HG02973 (cell line): Measurements from ENCODE around the gene PSTK.

ENCODE experiments used
- ATAC-seq: cut with Tn5 transposase; IDR thresholded peaks from one replicate; pipeline ENCODE4 v1.9.1; 2021; ENCODE audit warnings: moderate library complexity; ENCODE audit not compliant: unreplicated experiment

Gene PSTK

DNA sequence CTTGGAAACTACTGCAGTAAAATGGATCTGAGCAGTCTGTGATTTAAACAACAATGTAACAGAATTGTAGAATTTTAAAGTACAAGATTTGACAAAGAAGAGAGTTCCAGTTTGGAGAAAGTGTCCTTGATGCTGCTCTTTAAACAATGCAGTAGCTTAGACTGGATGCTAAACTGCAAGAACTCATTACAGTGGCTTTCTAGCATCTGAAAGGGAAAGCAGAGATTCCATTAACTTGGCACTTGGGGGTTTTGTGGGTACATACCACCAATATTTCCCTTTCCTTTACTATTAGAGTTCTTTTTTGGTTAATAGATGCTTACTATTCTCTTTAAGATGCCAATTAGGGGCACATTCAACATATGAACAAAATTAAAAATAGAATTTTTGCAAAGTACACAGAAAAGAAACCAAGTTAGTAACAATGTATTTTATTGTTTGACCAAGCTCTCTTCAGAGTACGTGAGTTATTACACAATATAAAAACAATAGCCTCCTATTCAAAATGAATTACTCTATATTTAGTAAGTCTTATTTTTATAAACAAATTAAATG, 11.9 kb downstream of the PSTK start:
- ATAC-seq, result no peak

DNA sequence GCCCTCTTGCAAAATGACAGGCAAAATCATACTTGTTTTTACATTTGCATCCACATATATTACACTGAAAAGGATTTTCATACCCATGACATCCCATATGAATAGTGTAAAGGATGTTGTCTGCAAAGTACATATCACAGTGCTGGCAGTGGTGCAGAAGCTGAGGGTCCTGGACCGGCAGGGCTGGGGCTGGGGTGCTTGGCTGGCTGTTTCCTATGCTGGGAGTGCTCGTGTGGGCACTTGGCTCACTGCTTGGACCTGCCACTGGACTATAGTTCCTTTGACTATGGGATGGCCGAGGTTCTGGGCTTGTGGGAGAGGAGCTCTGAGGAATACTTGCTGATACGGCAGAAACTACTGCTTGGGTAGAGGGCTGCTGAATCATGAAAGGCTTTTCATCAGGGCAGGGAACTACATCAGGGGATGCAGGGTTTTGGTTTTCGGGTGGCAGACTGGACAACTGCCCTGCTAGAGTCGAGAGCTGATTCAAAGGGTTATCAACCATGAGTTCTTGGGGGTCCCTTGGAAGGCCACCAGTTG, 13.7 kb downstream of the PSTK start:
- no peak for ATAC-seq

DNA sequence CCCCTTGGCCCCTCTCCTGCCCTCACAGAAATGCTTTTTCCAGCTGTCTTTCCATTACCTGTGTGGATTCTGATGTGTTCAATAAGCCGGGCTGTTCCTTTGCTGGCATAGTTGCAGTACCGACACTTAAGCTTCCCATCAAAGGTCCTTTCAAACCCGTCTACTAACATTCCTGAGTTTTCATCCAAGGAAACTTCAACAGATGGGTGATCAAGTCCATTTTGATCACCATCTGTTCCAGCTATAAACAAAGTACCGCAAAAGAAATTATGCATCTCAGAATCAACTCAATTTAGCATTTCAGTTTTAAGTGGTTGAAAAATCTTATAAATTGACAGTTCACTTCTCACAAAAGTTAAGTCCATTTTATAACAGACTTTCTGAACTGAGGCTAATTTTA, 15.7 kb downstream of the PSTK start:
- no peak for ATAC-seq

DNA sequence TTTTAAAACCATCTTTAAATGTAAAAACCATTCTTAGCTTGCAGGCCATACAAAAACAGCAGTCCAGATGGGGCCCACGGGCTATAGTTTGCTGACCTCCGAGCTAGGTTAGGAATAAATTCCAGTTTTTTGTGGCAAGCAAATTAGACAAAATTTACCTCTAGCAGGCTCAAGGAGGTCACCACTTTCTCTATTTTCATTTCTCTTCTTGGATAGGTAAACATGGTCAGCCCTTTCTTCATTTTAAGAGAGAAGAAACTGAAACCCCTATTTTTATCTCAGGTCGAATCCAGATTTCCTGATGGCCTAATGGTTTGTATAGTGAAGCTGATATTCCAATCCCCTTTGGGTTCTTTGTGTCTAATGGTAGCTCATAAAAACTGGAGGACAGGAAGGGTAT, 17.7 kb downstream of the PSTK start:
- ATAC-seq, result no peak

DNA sequence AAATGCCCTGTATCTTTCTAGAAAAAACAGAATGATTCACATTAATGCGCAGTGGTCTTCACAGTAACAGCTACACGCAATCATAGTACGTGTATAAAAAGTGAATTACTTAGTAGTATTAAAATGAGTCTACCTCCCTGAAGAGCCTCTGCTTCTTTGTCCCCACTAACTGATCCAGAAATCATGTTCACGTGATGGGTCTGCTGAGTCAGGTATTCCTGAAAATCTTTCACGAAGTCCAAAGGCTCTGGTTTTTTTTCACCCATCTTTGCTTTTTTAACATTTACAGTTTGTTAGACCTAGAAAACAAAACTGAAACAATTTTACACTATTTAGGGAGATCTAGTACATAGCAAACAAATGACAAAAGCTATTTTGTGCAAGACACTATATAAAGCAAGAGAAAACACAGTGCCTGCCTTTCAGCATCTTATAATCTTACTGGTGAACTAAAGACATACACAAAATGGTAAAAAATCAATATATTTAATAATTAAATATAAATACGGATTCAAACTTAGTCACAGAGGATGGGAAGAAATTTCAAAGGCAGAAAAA, 18.2 kb downstream of the PSTK start:
- no peak for ATAC-seq

DNA sequence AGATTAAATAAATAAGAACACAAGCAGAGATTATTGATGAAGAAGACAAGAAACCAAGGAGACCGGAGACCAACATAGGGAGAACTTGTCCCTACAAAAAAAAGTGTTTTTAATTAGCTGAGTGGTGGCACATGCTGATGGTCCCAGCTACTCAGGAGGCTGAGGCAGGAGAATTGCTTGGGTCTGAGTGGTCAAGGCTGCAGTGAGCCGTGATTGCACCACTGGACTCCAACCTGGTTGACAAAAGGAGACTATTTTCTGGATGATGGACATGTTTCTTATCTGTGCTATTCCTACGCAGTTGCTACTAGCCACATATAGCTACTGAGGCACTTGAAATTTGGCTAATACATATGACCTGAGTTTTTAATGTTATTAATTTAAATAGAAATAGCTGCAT, 18.7 kb downstream of the PSTK start:
- ATAC-seq, result no peak

DNA sequence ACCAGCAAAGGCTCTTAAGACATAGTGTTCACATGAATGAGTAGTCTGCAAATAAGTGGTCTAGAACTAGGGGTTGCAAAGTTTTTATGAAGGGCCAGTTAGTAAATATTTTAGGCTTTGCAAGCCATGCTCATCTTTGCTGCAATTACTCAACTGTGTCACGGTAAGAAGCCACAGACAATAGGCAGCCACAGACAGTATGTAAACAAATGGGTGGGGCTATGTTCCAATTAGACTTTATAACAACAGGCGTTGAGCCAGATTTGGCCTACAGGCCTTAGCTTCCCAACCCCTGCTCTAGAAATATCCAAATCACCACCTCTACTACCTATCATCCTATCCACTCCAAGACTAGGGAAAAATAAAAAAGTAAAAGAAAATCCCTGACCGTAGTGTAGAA, 19.1 kb downstream of the PSTK start:
- ATAC-seq, result no peak

DNA sequence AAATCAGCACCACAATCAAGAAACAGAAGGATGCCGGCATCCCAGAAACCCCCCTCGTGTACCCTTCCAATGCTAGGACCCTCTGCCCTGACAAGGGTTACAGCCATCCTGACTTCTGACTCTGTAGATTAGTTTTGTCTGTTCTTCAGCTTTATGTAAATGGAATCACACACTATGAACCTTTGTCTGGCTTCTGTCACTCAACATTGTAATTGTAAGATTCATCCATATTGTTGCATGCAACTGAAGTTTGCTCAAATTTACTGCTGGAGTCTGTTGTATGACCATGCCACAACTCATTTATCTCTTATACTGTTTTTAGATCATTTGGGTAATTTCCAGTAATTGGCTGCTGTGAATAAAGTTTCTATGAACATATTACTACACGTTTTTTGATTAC, 20.0 kb downstream of the PSTK start:
- no peak for ATAC-seq

DNA sequence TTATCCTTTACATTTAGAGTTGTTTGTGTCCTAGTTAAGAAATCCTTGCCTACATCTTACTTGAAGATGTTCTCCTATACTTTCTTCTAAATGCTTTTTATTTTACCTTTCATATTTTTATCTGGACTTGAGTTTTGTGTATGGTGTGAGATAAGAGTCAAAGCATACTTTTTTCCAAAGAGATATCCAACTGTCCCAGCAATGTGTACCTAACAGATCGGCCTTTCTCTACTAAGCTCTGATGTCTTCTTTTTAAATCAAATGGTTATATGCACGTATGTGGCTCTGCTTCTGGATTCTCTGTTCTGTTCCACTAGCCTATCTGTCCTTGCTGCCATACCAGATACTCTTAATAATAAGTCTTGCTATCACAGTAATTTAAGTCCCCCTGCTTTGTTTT, 21.2 kb downstream of the PSTK start:
- no peak for ATAC-seq

DNA sequence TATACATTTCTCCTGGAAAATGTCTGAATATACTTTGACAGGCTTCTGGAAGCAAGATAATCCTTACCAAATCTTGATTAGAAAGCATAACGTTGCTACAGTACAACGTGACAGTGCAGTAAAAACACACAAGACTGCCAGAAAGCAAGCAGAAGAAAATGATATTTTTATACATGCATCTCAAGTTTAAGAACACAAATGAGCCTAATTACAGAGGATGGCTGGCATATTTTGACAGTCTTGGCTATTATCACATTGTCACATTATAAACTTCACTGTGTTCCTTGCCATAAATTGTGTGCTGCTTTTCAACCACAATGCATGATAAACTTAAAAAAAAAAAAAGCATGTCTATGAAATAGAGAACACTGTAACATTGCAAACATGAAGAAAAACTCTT, 24.1 kb downstream of the PSTK start:
- no peak for ATAC-seq

DNA sequence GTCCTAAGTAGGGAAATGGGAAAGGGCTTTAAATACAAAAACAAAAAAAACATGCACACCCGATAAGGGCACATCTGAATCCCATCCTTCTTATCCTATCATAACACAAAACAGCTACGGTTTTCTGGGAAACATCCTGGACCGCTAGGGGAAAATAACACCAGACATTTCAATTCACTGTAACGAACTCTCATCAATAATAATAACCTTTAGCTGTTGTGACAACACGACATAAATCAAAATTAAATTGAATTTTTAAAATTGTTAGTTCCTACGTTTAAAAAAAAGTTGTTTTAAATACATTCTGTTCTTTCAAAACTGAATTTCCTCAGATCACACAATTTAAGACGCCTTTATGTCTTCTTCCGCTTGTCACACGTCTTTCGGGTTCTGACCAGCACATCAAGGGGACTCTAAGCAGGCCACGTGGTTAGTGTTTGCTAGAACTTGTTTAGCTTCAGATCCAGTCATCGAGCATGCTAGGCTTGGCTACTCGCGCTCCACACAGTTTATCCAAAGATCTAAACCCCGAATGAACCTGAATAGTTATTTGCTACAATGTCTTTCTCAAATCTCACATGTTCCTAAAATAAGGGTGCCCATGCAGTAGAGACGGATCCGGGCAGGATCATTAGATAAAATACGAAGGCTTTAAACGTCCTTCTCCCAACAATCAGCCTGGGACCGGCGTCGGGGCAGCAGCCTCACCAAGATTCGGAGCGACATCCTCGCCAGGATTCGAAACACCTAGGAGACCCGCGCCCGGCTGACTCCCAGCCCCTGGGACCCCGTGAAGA, 27.6 kb downstream of the PSTK start:
- ATAC-seq, result peak; percentile 44

DNA sequence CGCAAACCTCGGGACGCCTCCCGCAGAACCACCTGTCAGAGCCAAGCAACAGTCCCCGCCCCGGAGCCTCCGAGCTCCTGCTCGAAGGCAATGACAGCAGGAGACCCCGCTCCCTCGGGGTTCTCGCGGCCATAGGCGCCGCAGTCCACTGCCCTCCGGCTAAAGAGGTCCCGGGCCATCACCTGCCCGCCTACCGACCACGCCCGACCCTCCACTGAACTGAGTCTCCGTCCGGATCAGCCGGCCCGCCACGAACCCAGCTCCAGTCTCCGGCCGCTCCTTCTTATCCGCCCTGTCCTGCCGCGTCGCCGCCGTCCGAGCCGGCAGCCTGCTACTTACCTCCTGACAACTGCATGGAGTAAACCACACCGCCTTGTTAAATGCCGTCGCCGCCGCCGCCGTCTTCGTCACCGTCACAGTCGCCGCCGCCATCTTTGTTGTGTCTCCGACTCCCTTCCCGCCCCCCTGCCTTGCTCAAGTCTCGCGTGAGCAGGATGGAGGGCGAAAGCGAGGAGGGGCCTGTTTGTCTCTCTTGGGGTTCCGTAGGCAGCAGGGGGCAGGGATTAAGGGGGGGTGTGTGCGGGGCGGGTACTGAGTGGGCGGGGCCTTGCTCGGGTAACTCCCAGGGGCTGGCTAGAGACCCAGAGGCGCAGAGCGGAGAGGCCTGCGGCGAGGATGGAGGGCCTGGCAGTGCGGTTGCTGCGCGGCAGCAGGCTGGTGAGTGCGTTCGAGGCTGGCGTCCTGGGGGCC, 28.3 kb downstream of the PSTK start, which contains the start of the genes ACADSB and IKZF5:
ACADSB (plus strand) TSS at position 652 of the 750 bp plus-strand sequence; CDS start at position 676, 24 bp downstream.
IKZF5 (minus strand) TSS at position 441 of the 750 bp plus-strand sequence. CDS start 10,170 bp downstream, outside the sequence.
- ATAC-seq, result peak; percentile 78

DNA sequence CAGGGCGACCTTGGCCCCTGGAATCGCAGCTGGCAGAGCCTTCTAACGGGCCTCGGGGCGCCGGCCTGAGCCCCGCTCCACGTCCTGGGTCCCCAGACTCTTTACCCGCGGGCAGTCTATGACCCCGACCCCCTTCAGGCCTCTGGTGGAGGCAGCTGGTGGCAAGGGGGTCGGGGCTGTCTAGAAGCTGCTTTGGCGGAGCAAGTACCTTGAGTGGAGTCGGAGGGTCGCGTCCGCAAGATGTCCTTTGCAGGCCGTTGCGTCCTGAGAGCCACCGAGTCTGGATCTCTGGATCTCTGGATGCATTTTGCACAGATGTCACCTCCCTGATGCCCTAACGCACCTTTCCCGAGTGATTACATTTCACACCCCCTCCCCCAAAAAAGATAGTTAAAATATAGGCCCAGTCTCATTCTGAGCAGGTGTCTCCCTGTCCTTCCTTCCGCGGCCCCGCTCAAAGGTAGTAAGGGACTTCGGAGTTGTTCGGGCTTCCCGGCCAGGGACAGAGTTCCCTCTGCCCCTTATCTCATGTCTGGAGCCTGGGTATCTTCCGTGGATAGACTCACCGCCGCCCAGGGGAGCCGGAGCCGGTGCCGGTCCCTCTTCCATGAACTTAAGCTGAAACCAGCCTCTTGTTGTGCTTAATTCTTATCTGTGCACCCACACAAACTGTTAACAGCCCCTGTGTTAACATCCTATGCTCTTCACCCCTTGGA, 29.1 kb downstream of the PSTK start:
- ATAC-seq, result peak; percentile 15

DNA sequence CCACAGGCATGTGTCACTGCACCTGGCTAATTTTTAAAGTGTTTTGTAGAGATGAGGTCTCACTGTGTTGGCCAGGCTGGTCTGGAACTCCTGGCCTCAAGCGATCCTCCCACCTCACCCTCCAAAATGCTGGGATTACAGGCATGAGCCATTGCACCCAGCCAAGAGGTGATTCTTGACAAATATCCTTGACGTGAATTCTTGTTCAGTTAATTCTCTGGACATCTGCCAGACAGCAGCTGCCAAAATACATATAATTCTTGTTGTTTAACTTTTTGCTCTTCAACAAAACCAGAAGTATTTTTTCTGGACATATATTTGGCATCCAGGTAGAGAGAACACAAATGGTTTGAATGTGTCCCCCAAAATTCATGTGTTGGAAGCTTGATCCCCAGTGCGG, 31.8 kb downstream of the PSTK start:
- no peak for ATAC-seq

DNA sequence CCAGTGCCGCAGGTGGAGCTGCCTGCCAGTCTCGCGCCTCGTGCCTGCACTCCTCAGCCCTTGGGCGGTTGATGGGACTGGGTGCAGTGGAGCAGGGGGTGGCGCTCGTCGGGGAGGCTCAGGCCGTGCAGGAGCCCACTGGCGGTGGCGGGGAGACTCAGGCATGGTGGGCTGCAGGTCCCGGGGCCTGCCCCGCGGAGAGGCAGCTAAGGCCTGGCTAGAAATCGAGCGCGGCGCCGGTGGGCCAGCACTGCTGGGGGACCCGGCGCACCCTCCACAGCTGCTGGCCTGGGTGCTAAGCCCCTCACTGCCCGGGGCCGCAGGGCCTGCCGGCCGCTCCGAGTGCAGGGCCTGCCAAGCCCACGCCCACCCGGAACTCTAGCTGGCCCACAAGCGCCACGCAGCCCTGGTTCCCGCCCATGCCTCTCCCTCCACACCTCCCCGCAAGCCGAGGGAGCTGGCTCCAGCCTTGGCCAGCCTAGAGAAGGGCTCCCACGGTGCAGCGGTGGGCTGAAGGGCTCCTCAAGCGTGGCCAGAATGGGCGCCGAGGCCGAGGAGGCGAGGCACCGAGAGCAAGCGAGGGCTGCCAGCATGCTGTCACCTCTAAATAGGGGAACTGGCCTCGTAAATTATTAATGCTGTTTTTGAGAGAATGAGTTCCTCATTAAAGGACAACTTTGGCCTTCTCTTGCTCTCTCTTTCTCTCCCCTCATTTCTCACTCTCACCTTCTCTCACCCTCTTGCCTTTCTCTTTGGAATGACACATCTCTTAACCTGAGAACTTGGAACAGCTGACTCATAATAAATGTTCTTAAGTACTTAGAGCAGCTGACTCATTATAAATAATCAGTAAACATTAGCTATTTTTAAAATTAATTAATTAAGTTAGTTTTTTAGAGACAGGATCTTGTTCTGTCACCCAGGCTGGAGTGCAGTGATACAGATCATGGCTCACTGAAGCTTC, 33.5 kb downstream of the PSTK start:
- no peak for ATAC-seq

DNA sequence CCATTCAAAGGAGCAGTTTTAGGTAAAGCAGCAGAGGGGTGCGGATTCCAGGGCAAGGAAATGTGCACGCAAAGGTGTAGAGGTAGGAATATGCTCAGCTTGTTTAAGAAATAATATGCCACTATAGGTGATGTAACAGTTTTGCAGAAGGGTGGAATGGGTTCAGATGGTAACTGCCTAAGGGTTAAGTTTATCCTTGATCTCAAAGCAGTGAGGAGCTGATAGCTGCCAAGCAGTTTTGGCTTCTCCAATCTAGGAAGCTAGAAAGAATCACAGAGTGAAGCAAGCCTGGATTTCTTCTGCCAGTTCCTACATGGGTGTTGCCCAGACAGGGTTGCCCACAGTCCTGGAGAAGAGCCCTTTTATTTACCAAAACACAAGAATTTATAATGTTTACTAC, 34.6 kb downstream of the PSTK start:
- no peak for ATAC-seq

DNA sequence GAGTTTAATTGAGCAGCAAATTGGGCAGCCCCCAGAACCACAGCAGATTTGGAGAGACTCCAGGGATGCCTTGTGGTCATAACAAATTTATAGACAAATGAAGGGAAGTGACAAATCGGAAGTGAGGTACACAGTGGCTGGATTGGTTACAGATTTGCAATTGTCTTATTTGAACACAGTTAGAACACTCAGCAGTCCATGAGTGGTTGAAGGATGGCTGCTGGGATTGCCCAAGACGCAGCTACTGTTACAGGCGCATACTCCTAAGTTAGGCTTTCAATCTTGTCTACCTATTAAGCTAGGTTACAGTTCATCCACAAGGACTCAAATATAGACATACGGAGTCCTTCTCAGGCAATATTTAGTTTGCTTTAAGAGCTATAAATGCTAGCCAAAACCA, 36.0 kb downstream of the PSTK start:
- ATAC-seq, result no peak

DNA sequence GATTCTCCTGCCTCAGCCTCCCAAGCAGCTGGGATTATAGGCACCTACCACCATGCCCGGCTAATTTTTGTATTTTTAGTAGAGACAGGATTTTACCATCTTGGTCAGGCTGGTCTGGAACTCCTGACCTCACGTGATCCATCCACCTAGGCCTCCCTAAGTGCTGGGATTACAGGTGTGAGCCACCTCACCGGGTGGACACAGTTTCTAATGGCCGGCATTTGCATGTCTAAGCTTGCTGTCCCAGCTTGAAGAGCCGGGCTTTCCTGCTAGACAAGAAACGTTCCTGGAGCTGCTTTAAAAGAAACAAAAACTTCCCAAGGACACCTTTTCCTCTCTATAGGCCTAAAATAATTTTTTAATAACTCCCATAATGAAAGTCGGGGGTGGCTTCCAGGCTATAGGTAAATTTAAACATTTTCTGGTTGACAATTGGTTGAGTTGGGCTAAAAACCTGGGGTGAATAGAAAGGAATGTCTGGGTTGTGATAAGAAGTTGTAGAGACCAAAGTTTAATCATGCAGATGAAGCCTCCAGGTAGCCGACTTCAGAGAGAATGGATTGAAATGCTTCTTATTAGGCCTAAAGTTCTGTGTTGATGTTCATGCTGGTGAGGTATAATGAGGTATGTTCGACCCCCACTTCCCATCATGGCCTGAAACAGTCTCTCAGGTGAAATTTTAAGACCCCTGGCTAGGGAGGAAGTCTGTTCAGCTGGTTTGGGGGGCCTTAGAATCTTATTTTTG, 37.4 kb downstream of the PSTK start:
- no peak for ATAC-seq

DNA sequence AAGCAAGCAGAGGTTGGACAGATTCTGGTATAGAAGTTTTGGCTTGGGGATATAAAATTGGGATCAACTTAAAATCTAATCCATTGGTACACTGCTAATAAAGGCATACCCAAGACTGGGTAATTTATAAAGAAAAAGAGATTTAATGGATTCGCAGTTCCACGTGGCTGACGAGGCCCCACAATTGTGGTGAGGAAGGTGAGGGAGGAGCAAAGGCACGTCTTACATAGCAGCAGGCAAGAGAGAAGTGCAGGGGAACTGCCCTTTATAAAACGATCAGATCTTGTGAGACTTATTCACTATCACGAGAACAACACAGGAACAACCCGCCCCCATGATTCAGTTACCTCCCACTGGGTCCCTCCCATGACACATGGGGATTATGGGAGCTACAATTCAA, 38.3 kb downstream of the PSTK start:
- ATAC-seq, result no peak
